Measurements from ENCODE around the gene KAZALD1.
A peak's percentile ranks its signal among the peaks of the same experiment; 100 is the strongest.

Gene KAZALD1

GRCh38 chr10:101075775-101076174 lies 14.0 kb downstream of the KAZALD1 start (continued):
- TF ChIP-seq ZNF24 (tag by site-specific recombination; IDR thresholded peaks at IDR 0.05) (no peak), ZNF629 (tag by site-specific recombination; IDR thresholded peaks at IDR 0.05) (no peak), ZNF18 (tag by site-specific recombination; IDR thresholded peaks at IDR 0.05) (0 out of 2 replicates have a peak, but pooled peaks have one; percentile 36), ZNF280C (tag by site-specific recombination; IDR thresholded peaks at IDR 0.05) (no peak), ZNF626 (tag by site-specific recombination; IDR thresholded peaks at IDR 0.05) (no peak), CTCF (tag by site-specific recombination; IDR thresholded peaks at IDR 0.05) (no peak), SALL2 (tag by site-specific recombination; IDR thresholded peaks at IDR 0.05; ENCODE audit: borderline replicate concordance) (no peak), IKZF3 (tag by site-specific recombination; IDR thresholded peaks at IDR 0.05) (no peak), ZNF571 (tag by site-specific recombination; IDR thresholded peaks at IDR 0.05) (no peak), PRDM1 (tag by site-specific recombination; IDR thresholded peaks at IDR 0.05) (peak; percentile 32; the same call in 1 of the 2 replicates), ZBTB11 (tag by site-specific recombination; conservative IDR thresholded peaks at IDR 0.05; ENCODE audit: low read depth) (peak; percentile 48; the same call in 1 of the 2 replicates), ZNF501 (tag by site-specific recombination; IDR thresholded peaks at IDR 0.05) (no peak), ZNF416 (tag by site-specific recombination; IDR thresholded peaks at IDR 0.05) (no peak), SP2 (tag by site-specific recombination; IDR thresholded peaks at IDR 0.05) (no peak), KLF17 (tag by site-specific recombination; IDR thresholded peaks at IDR 0.05) (no peak), REST (tag by site-specific recombination; IDR thresholded peaks at IDR 0.05) (no peak), ZNF146 (tag by site-specific recombination; IDR thresholded peaks at IDR 0.05) (no peak), GLIS1 (tag by site-specific recombination; IDR thresholded peaks at IDR 0.05) (peak; percentile 75)

Measured in HEK293 (cell line).